Liver (tissue), 3 donors: Measurements from ENCODE around the gene DCPS.

Experiments
- ATF3 ChIP-seq: IDR thresholded peaks from 2 replicates; pipeline ENCODE4 v1.6.1; 2016; ENCODE audit warnings: antibody characterized with exemption
- CTCF ChIP-seq: fragments of 150-350 bp; IDR thresholded peaks from 2 replicates; pipeline ENCODE4 v1.5.1; 2017; ENCODE audit warnings: improper control_type of control experiment, low read depth, low read length; ENCODE audit not compliant: missing input control
- FOXA1 ChIP-seq: IDR thresholded peaks from 2 replicates; pipeline ENCODE4 v1.6.1; 2016; ENCODE audit warnings: antibody characterized with exemption
- HNF4A ChIP-seq, 2 donors: conservative IDR thresholded peaks; 2 replicates each; pipeline ENCODE4 v1.6.1; 2016; ENCODE audit warnings: antibody characterized with exemption in 2 of 2, mild to moderate bottlenecking in 2 of 2
- RAD21 ChIP-seq, 2 donors: IDR thresholded peaks; 2 replicates each; pipeline ENCODE4 v1.6.1; 2016; ENCODE audit warnings: antibody characterized with exemption in 2 of 2, mild to moderate bottlenecking in 2 of 2
- TAF1 ChIP-seq: conservative IDR thresholded peaks from 2 replicates; pipeline ENCODE4 v1.6.1; 2016; ENCODE audit warnings: antibody characterized with exemption, mild to moderate bottlenecking
- YY1 ChIP-seq: IDR thresholded peaks from 2 replicates; pipeline ENCODE4 v1.6.1; 2016; ENCODE audit warnings: antibody characterized with exemption, mild to moderate bottlenecking
- donor health status: healthy.
- donor health status: healthy.

GRCh38 chr11:126293726-126294125, 10.1 kb upstream of the DCPS start:
- TF ChIP-seq CTCF (no peak), TAF1 (no peak), FOXA1 (no peak), HNF4A (conservative IDR thresholded peaks at IDR 0.05) (no peak), RAD21 (IDR thresholded peaks at IDR 0.05) (no peak), ATF3 (no peak), YY1 (no peak)
